H1 (cell line): ENCODE results near the gene ATG16L2. TPM values are rescaled to one million over a fixed set of nuclear protein-coding genes. Genes with fewer than 3 reads are reported as not detected.

Source experiments
- microRNA-seq, 2 experiments: library from miRNA; unstranded; fragments of <30 nt; microRNA quantifications; one replicate each; pipeline versions ENCODE4 to v1.2.0, GENCODE V29; 2016 to 2020; ENCODE audit warnings: borderline microRNAs expressed in 2 of 2, borderline number of aligned reads in 2 of 2, borderline replicate concordance in 1 of 2
- polyA plus RNA-seq, 7 experiments: library from polyadenylated mRNA; depleted of rRNA in 3 of 7; stranded (reverse) in 5 of 7; unstranded in 2 of 7; fragments of >200 nt in 5 of 7; fragments of 200-250 nt in 2 of 7; gene quantifications; 1 replicate in 5 of 7; 2 replicates in 1 of 7; 4 replicates in 1 of 7; pipeline versions ENCODE4 v1.2.1 to v1.2.3, GENCODE V29; 2011 to 2013; ENCODE audit warnings: missing spikeins in 2 of 7, mixed read lengths in 2 of 7
- small RNA-seq: library from polyadenylated mRNA; stranded (forward); fragments of <200 nt; extraction: miRNeasy Mini kit (QIAGEN cat#:217004); gene quantifications from one replicate; pipeline ENCODE3, GENCODE V24; 2013; ENCODE audit not compliant: insufficient read depth
- total RNA-seq: library from RNA; stranded (reverse); fragmentation: NEBNext Ultra II Directional; extraction: Animal tissue kit (Norgen Biotek cat#: 25700); gene quantifications from 2 replicates; pipeline ENCODE4 v1.2.1, GENCODE V29; 2021

Gene ATG16L2
- total and polyA plus RNA-seq, 2 of the 8 experiments (the other 6 are each of a cell fraction or from before 2014, with no cell fraction given): 11.0 to 18.5 TPM

Small RNA genes lying within 50 kb of the gene (microRNA-seq; reads per million reads assigned to microRNA genes)
- 0 reads per million in 2 experiments for gene MIR4692

Small RNA genes lying within 50 kb of the gene (small RNA-seq; reads per million reads assigned to genes)
- gene MIR4692 (not detected), gene RF00019 (not detected), gene RNU6-672P (not detected)

Other genes with a start within 250 kb of the ATG16L2 start
- 3.4 and 5.0 TPM in 2 replicates for gene PDE2A, start 140.0 kb upstream of the ATG16L2 start, total RNA-seq
- gene PDE2A, start 140.0 kb upstream of the ATG16L2 start, polyA plus RNA-seq (2011; rRNA removed): 7.1 and 10.0 TPM in 2 replicates
- gene ARAP1, start 62.0 kb upstream of the ATG16L2 start, total RNA-seq: 59.5 and 61.6 TPM in 2 replicates
- 25.7 and 39.9 TPM in 2 replicates for gene ARAP1, start 62.0 kb upstream of the ATG16L2 start, polyA plus RNA-seq (2011; rRNA removed)
- 23.7 and 25.3 TPM in 2 replicates for gene STARD10, start 20.4 kb upstream of the ATG16L2 start, total RNA-seq
- gene STARD10, start 20.4 kb upstream of the ATG16L2 start, polyA plus RNA-seq (2011; rRNA removed): 35.7 and 57.1 TPM in 2 replicates